DOHH2 (cell line): ENCODE measurements around the gene C9orf72.

Experiments
- CTCF ChIP-seq: fragments of 200-600 bp; sonication (generic); IDR thresholded peaks from one replicate; pipeline ENCODE4 v1.5.1; 2014; ENCODE audit warnings: antibody characterized with exemption, mild to moderate bottlenecking, low read depth, low read length; ENCODE audit not compliant: poor library complexity, severe bottlenecking
- EZH2phosphoT487 ChIP-seq: fragments of 200-600 bp; sonication (generic); IDR thresholded peaks from 2 replicates; pipeline ENCODE4 v1.6.1; 2017; ENCODE audit warnings: borderline replicate concordance, mild to moderate bottlenecking, antibody characterized with exemption, low read length, moderate library complexity, mixed read lengths

DNA sequence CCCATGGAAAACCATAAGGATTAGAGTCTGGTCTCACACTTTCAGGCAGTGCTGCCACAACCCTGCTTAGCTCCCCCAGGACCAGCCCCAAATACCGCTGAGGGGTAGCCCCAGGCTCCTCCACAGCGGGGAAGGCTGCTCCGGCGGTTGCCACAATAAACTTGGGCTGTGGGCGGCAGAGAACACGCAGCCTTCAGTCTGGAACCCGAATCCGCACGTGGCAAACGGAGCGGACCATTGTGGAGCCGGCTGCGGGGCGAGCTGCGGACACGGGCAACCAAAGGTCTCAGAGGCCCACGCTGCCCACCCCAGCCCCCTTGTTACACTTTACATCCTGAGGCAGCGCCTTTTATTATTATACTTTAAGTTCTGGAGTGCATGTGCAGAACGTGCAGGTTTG is 37.3 kb upstream of the C9orf72 start:
- TF ChIP-seq CTCF (no peak), EZH2phosphoT487 (no peak)
